Spleen (tissue), 7 donors: Measurements from ENCODE around the gene CWC25.

Experiments
- CTCF ChIP-seq, 11 experiments: fragments of 200-600 bp in 7 of 11; fragments of 450-650 bp in 4 of 11; sonication (generic) in 4 of 11; IDR thresholded peaks in 8 of 11; conservative IDR thresholded peaks in 3 of 11; 1 replicate in 7 of 11; 2 replicates in 4 of 11; pipeline versions ENCODE4 v1.4.0 to v1.8.0; 2016 to 2021; ENCODE audit warnings: antibody characterized with exemption in 11 of 11, inconsistent platforms in 4 of 11, mild to moderate bottlenecking in 1 of 11
- POLR2A ChIP-seq, 3 donors: fragments of 450-650 bp; IDR thresholded peaks; one replicate each; pipeline ENCODE4 v1.5.1; 2017; ENCODE audit warnings: antibody characterized with exemption in 3 of 3, mild to moderate bottlenecking in 1 of 3
- POLR2AphosphoS5 ChIP-seq, 3 donors: sonication (generic); formaldehyde crosslinking; IDR thresholded peaks; one replicate each; pipeline ENCODE4 v1.5.1; 2017; ENCODE audit warnings: antibody characterized with exemption in 3 of 3
- donor health status: DM: no; HTN: no; CAD: no; lungs with moderate emphysema.
- donor health status: DM: no; HTN: no; CAD: no.
- donor health status: DM: no; HTN: no; CAD: no.

- TF ChIP-seq POLR2AphosphoS5 (IDR thresholded peaks at IDR 0.05) (peak in 1 of 3 donors; percentile 57), CTCF (IDR thresholded peaks at IDR 0.05 in 8 of 11, conservative IDR thresholded peaks at IDR 0.05 in 3 of 11) (no peak), POLR2A (IDR thresholded peaks at IDR 0.05) (no peak)
Measured at GRCh38 chr17:38867968-38868816, 43.1 kb upstream of the CWC25 start.
